Measurements from ENCODE around the gene ALDH5A1. TPM values are rescaled to one million over a fixed set of nuclear protein-coding genes. Genes with fewer than 3 reads are reported as not detected.

ALDH5A1 gene
- total and polyA plus RNA-seq, 7 donors: 3.5 to 41.7 (median 16.7) TPM

GRCh38 chr6:24448828-24449525, 45.8 kb upstream of the ALDH5A1 start:
- TF ChIP-seq CTCF (IDR thresholded peaks at IDR 0.05): no peak
- no peaks in the 10 kb centered on the region for H3K4me1 ChIP-seq
- H3K4me3 ChIP-seq: no peak overlapping the region
- ATAC-seq (no peak), DNase-seq (no peak)
- H3K9me3 ChIP-seq: no peaks in the 10 kb centered on the region
- no peaks in the 10 kb centered on the region for H3K27me3 ChIP-seq (ENCODE audit: insufficient read depth in 3 of 3, low read length in 2 of 3)
- peaks cover 0 to 3% of the 10 kb centered on the region in 2 donors for H3K36me3 ChIP-seq (ENCODE audit: insufficient read depth in 1 of 2, low read depth in 1 of 2)
- intact Hi-C loops (cut with DNase I): no loop called here
- WGBS, 3 donors: 75 to 78% (median 76%) methylated on average over 9 of the region's 9 CpGs
- no peak overlapping the region for H3K27ac ChIP-seq

DNA sequence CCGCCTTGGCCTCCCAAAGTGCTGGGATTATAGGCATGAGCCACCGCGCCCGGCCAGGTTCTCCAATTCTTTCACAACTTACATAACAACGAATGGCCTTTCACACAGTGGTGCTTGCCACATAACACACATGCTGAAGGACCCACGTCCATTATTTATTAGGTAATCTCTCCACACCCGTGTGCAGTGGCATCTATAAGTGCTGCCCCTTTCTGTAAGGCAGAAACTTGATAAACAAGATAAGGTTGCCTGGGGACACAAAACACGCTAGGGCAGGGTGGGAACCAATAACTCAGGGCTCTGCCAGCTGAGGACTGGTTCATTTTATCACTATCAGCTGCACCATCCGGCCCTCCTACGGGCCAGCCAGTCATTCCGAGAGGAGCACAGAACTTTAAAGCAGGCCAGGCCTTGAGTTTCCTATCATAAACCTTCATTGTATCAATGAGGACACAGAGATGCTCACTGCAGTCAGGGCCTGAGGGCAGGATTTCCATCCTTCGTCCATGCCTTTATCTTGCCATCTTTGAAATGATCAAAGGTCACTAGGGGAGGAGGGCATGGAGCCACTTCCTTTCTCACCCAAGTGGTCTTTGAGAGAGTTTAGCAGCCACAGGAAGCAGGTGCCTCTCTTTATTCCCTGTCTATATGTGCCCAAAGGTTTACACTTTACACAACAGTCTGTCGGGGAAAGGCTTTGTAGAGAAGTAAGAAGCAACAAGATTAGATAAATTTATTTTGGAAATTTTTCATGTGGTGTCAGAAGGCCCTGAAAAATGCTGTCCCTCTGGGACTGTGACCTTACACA, 43.0 kb upstream of the ALDH5A1 start:
- H3K4me3 ChIP-seq: no peak overlapping the region
- H3K4me1 ChIP-seq: no peaks in the 10 kb centered on the region
- no peak for ATAC-seq
- intact Hi-C loops (cut with DNase I): no loop called here
- no peaks in the 10 kb centered on the region for H3K27me3 ChIP-seq (ENCODE audit: insufficient read depth in 3 of 3, low read length in 2 of 3)
- whole genome bisulfite sequencing, 3 donors: 65 to 84% (median 81%) methylated on average over 13 of the region's 13 CpGs
- peaks cover 0 to 5% of the 10 kb centered on the region in 2 donors for H3K36me3 ChIP-seq (ENCODE audit: insufficient read depth in 1 of 2, low read depth in 1 of 2)
- no peaks in the 10 kb centered on the region for H3K9me3 ChIP-seq
- TF ChIP-seq CTCF (IDR thresholded peaks at IDR 0.05): no peak
- no peak for DNase-seq
- no peak overlapping the region for H3K27ac ChIP-seq

DNA sequence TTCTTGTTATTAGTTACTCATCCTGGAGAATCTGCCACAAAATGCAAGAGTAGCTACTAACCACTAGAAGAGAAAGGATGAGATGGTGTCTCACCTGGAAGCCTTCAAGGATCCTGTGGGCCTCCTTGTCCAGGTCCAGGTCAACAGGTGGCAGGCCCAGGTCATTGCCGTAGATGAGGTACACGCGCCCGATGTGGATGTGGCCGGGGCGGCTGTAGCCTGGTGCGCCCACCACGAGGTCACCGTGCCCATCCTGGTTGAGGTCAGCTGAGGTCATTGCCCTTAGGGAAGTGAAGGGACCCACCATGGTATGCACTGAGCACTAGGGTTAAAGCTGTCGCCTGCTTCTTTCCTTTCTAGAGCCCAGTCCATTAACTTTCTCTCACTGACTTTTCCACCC, 40.8 kb upstream of the ALDH5A1 start:
- DNase-seq (no peak), ATAC-seq (no peak)
- Histone ChIP-seq H3K27me3 (ENCODE audit: insufficient read depth in 3 of 3, low read length in 2 of 3) (no peaks in the 10 kb centered on the region), H3K36me3 (ENCODE audit: insufficient read depth in 1 of 2, low read depth in 1 of 2) (peaks cover 0 to 5% of the 10 kb centered on the region in 2 donors), H3K4me1 (no peaks in the 10 kb centered on the region), H3K27ac (no peak overlapping the region), H3K4me3 (no peak overlapping the region), H3K9me3 (no peaks in the 10 kb centered on the region)
- TF ChIP-seq CTCF (IDR thresholded peaks at IDR 0.05): no peak
- intact Hi-C loops (cut with DNase I): no loop called here
- 95 to 98% (median 96%) methylated on average over 10 of the region's 10 CpGs for WGBS, 3 donors

- peaks cover 0 to 5% of the 10 kb centered on the region in 2 donors for H3K36me3 ChIP-seq (ENCODE audit: insufficient read depth in 1 of 2, low read depth in 1 of 2)
- intact Hi-C loops (cut with DNase I): no loop called here
- no peaks in the 10 kb centered on the region for H3K4me1 ChIP-seq
- 91 to 96% (median 93%) methylated on average over 5 of the region's 5 CpGs for WGBS, 3 donors
- H3K27me3 ChIP-seq (ENCODE audit: insufficient read depth in 3 of 3, low read length in 2 of 3): no peaks in the 10 kb centered on the region
- H3K27ac ChIP-seq: no peak overlapping the region
- no peak for TF ChIP-seq CTCF (IDR thresholded peaks at IDR 0.05)
- no peak for ATAC-seq
- no peak overlapping the region for H3K4me3 ChIP-seq
- no peaks in the 10 kb centered on the region for H3K9me3 ChIP-seq
- DNase-seq: no peak
Observed at GRCh38 chr6:24454452-24454851, 40.3 kb upstream of the ALDH5A1 start.
